PC-9 (cell line): ENCODE data around the gene SLC52A3.

Source experiments
- CTCF ChIP-seq: fragments of 200-600 bp; sonication (generic); conservative IDR thresholded peaks from 2 replicates; pipeline ENCODE4 v1.6.1; 2017; ENCODE audit warnings: mixed run types, antibody characterized with exemption, mild to moderate bottlenecking, moderate library complexity
- EZH2 ChIP-seq: fragments of 200-600 bp; sonication (generic); IDR thresholded peaks from 2 replicates; pipeline ENCODE4 v1.8.0; 2017; ENCODE audit warnings: antibody characterized with exemption, low read depth

- TF ChIP-seq CTCF: no peak
- TF ChIP-seq EZH2: no peak
Measured at GRCh38 chr20:740162-740561, 28.1 kb downstream of the SLC52A3 start.
